ENCODE results near the gene KRT72.

KRT72 gene

DNA sequence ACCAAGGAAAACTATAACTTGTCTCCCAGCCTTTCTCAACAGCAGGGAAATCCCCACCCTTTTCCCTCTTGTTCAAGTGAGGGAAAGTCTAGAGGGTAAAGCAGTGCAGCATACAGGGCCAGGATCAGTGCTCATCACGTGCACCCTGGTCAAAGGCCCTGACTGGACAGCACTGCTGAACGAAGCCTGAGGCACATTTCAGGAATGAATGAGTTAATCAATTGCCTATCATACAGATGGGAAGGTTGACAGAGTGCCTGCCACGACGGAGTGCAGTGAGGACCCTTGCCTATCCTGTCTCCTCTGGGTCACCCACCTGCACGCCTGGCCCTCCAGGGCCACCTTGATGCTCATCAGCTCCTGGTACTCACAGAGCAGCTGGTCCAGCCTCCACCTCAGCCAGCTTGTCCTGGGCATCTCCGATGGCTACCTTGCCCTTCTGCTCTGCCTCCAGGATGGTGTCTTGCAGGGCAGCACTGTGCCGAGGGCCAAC lies 28.8 kb upstream of the KRT72 start:
- no peak for DNase-seq (ENCODE audit: low read depth in 2 of 2)

DNA sequence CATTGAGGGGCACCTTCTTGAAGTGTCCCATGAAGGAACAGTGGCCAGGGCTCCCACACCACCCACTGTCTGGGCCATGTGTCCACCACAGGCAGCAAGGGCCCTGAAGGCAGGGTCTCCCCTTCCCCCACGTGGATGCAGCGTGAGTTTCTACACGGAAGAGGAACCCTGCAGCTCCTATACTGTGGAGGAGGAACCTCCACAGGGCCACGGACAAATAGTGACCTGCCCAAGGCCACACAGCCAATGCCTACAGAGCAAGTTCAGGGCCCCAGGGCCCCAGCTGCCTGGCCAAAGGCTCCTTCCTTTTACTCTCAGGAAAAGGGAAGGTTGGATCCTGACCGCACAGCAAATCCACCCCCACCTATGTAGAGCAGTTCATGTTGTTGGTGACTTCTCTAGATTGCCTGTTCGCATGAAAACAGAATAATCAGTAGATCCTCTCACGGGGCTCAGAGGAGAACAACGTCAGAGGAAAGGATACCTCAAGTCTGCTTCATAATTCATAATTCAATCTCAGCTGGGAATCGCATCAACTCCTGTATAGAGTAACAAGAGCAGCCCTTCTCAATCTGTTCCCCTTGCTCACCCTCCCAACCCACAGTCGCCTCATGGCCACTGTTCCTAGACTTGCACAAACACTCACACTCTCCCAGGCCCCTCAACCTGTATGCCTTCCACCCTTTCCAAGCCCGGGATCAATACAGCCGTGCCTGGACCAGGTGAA lies 28.2 kb upstream of the KRT72 start:
- no peak for DNase-seq (ENCODE audit: low read depth in 2 of 2)

DNA sequence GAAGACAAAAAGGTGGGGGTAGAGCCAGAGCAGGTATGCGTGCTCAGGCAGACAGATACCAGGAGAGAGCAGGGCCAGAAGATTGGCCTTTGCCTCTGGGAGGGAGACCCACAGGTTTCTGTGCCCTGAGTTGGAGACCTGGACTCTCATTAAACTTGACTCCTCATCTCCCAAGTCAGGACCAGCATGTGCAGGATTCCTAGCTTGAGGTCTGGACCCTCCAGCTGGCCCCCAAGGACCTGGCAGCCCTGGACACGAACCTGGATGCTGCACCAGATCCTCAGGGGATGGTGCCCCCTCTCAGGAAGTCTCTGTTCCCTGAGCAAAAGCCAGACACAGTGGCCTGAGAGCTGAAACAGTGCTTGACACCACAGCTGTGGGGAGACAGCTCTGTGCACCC lies 27.6 kb upstream of the KRT72 start:
- no peak for DNase-seq (ENCODE audit: low read depth in 2 of 2)

DNA sequence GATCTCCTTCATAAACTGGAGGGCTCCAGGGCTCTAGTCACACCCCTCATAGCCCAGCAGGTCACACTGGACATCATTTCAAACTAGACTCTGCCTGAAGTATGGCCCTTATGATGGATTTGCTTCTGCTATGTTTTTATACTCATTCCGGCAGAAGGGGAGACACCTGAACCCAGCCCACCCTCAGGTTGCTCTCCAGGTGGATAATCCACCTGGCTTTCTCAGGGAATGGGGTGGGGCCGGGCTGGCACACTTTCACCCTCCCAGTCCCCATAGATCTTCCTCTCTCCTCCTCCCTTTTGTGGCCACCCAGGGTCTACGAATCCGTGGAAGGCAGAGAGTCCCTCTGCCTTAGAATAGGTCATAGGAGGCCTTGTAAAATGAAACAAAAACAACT lies 26.8 kb upstream of the KRT72 start:
- DNase-seq (ENCODE audit: low read depth in 2 of 2), result no peak

DNA sequence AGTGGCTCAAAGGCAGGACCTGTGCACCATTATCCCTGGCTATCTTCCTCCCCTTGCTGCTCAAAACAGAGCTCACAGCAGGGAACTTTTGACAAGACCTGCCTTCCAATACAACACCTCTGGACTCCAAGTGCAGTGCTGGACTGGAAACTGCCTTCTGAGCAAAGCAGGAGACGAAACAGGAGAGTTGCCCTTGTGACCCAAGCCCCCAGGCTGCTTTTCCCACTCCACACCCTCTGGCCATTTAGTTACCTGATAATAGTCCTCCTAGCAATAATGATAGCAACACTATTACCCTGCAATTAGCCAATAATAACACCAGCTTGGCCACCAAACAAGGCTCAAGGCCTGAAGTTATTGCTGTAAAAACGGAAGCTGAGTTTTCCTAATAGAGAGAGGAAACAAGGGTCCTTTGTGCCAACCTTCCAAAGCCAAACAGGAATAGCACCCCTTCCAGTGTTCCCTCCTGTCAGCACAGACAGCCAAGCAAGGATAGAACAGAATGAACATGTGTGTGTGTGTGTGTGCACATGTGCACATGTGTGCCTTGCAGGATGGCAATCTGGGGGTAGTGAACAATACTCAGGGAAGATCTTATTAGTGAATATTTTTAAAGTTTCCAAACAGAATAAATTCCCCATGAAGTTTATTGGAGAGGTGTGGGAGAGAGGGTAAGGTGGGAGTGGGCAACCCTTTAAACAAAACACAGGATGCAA lies 26.3 kb upstream of the KRT72 start:
- DNase-seq (ENCODE audit: low read depth in 2 of 2), result no peak

DNA sequence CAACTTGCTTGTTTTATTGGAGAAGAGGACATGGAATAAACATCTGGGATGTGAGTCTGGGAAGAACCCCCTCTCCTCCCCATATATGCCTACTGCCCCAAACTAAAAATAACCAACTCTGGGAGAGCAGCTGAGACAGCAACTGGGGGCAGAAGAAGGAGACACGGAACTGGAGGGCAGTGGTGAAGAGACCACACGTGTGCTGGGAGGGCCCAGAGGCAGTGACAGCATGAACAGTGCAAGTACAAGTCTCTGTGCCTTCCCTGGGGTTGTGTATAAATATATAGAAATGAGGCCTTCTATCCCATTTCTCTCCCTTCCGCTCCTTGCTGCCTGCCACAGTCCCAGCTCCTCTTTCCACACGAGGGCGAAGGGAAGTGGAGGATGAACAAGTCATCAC lies 21.1 kb upstream of the KRT72 start:
- no peak for DNase-seq (ENCODE audit: low read depth in 2 of 2)

DNA sequence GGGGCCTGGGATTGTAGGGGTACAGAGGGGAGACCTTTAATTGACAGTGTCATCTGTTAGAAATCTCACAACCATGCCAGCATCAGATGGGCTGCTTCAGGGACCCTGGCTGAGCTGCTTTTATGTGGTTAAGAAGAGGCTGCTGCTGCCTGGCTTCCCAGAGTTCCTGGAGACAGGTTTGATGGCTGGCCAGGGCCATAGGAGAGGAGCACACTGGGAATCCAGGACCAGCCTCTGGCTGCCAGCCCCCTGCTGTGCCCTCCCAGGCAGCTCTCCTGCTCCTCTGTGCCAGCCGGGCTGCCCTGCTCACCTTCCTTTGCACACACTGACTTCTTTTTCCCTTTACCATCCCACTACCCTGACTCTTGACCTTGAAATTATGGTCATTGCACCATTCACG lies 17.6 kb upstream of the KRT72 start:
- no peak for DNase-seq (ENCODE audit: low read depth in 2 of 2)

DNA sequence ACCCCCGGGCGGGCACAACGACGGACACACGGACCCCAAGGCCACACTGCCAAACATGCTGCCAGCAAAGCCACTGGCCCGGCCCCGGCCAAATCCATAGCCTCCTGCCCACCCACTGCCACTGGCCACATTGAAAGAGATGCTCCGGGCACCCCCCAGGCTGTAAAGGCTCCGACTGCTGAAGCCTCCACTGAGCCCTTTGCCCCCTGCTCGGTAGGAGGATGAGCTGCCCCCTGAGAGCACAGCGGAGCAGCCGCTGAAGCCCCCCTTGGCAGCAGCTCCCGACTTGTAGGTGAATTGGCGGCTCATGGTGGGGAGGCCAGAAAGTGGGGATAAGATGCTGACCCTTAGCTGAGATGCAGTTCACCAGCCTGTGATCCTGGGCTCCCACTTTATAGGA lies 17.0 kb upstream of the KRT72 start, which contains the start of gene KRT73:
TSS of gene KRT73 (minus strand) at position 344 of the 400 bp plus-strand sequence. CDS start at position 309, 35 bp downstream.
- DNase-seq (ENCODE audit: low read depth in 2 of 2), result no peak

DNA sequence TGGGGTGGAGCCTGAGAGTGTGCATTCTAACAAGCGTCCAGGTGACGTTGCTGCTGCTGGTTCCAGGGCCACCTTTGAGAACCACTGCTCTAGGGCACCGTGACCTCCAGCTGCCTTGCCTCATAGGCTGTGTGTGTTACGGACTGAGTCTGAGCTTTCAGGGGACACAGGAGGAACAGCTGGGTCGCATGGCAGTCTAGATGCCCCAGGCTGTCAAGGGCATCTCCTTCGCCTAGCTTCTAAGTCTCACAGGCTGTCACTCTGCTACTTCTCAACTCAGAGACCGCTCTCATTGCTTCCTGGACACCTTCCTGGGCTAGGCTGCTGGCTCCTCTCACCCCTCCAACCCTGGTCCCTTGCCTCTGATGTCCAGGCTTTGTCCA lies 16.1 kb upstream of the KRT72 start:
- DNase-seq (ENCODE audit: low read depth in 2 of 2), result no peak

DNA sequence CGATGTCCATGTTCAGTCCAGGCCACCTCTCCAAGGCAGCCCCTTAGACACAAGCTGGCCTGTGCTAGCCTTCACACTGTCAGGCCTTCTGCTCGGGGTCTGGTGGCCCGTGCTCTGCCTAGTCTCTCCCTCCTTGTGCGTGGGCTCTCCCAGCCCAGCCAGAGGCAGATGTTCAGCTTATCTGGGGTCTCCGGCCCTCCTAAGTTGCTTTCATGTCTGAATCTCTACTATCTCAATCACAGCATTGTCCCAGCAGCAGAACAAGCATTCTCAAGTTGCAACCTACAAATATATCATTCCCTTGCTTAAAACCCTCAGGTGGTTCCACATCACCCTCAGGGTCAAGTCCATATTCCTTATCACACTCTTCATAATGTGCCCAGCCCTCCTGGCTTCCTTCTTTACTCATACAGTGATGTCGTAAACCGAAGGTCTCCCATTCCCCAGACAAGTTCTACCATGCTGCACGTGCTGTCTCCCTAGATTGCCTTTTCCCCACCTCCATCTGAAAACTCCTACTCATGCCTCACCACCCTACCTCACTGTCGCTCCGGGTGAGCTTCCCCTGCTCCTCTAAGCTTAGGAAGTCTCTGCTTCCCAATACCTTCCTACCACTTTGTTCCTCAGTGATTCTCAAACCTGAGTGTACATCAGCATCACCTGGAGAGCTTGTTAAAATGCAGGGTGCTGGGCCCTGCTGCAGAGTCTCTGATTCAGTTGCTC lies 15.6 kb upstream of the KRT72 start:
- no peak for DNase-seq (ENCODE audit: low read depth in 2 of 2)

DNA sequence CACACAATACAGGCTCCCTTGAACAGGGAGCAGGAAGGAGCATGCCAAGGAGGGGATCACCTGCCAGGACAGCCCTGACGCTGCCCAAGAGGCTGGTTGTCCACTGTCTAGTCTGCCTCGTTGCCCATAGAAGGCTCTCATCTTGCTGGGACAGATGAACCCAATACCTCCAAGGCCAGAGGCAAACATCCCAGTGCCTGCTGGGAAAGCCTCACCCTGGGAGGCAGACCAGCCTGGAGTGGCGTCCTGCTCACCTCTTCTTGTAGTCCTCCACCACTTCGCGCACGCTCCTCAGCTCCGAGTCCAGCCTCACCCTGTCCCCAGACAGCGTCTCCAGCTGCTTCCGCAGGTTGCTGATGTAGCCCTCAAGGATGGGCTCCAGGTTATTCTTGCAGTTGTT lies 14.6 kb upstream of the KRT72 start:
- no peak for DNase-seq (ENCODE audit: low read depth in 2 of 2)

DNA sequence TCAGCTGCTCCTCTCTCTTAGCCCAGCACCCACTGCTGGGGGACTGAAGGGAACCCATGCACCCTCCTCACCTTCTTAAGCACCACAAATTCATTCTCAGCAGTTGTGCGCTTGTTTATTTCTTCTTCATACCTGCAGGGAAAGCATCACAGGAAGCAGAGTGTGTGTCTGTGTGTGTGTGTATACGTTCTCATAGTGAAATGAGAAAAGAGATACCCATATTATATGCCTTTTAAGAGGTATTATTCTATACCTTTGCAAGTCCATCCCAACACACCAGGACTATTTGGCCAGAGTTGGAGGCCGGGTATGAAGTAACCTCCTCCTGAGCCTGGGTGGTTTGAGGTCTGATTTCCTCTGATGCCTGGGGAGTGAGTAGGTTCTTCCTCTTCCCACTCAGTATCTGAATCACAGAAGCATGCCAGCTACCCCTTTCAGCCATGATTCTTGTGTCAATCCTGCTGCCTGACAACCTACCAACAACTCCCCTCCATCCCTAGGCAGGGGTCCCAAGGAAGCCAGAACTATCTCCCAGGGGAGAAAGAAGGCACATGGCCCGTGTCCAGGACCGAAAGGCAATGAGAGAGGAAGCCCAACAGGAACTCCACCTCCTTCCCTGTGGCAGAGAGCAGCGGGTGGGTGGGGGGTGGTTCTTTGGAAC lies 14.1 kb upstream of the KRT72 start:
- DNase-seq (ENCODE audit: low read depth in 2 of 2), result no peak

DNA sequence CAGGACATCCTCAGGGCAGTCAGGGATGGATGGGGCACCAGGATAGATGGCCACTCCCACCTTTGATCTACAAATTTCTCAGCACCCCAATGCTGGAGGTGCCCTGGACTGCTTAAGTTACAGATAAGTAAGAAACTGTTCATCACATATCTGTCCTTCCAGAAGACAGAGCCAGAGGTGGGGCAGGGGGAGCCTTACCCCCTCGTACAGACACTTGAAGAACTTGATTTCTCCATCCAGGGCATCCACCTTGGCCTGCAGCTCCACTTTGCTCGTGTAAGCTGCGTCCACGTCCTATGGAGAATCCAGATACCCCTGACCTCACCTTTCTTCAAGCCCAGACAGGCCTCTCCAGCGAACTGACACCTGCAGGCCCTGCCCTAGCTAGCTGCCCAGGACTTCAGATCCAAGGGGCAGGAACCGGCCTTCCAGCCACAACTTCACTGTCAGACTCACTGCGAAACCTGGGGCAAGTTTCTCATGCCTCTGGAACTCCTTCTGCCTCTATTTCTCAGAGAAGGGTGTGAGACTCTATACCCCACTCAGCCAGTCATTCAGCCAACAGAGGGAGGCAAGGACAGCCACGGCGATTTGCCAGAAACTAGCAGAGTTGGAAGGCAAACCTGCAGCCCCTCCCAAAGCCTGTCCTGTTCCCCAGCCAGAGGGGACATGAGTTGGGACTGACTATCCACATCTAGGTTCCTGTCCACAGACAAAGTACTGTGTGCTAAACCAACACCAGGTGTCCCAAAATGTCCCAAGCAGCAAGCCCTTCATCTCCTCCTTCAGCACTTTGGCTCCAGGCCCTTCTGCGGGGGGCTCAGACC lies 13.3 kb upstream of the KRT72 start:
- DNase-seq (ENCODE audit: low read depth in 2 of 2), result no peak

DNA sequence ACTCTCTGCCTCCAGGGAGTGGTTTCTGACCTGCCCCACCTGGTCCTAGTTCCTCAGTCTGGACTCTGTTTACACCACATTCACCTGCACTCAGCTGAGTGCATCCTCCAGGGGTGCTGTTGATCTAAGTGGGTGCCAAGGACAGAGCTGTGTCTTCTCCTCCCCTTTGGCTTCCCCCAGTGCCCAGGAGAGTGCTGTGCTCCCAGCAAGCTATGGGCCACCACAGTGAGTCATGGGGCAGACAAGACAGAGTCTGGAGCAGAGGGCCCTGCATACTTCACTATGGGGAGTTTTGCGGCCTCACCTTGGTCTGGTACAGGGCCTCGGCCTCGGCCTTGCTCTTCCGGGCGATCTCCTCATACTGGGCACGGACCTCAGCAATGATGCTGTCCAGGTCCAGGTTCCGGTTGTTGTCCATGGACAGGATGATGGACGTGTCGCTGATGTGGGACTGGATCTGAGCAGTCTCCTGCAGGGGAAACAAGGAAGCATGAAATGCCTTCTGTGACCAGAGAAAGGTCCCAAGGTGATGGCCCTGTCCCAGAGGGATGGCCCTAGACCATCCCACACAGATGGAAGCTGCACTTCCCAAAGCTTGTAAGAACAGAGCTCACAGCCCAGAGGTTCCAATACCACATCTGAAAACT lies 12.2 kb upstream of the KRT72 start:
- DNase-seq (ENCODE audit: low read depth in 2 of 2), result no peak

DNA sequence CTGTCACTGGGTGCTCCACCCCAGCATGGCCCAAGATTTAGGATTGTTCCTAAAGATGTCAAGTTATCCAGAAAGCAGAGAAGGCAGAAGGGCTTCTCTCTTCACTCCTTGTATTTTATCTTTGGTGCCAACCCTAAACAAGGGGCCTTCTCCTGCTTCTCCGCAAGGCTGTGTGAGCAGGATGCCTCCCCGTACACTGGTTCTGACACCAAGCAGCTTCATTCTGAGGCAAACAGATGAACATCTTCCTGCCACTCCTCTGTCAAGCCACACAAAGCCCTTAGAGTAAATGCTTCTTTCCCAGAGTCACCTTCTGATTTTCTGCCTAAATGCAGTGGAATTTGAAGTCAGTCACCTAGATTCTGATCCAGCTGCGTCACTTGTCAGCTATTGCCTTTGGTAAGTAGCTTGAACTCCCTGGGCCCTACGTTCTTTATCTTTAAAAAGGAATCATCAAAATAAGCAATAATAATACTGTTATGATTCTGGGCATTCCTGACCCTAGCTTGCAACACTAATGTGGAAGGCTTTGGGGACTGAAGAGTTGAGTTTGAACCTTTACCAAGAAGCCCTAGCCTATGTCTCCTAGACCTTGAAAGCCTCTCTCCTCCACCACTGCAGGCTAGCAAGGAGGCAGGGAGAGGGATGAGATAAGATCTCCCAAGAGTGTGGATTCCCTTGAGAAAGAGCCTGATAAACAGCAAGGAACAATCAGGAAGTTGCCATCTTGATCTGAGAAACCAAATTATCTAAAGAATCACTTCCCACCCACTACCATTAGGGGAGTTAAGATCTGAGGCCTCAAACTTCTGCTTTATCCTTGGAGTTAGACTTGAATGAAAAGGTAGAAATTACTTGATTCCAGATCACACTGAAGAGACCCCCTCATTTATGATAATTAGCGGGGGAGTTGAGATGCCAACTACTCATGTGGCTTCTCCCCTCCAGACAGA lies 11.4 kb upstream of the KRT72 start:
- DNase-seq (ENCODE audit: low read depth in 2 of 2), result no peak

DNA sequence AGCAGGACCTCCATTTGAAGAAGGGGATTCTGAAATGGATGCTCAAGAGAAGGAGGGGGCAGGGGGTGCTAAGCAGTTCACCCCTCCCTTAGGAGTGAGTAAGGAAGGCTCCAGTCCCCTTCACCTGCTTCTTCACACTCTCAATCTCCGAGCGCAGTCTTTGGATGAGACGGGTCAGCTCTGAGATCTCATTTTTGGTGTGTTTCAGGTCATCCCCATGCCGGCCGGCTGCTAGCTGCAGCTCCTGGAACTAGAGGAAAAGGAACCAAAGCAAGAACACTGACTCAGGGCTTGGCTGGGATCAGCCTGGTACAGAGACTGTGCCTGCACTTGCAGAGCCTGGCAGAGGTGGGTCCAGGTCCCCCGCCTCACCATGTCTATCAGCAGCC lies 9.8 kb upstream of the KRT72 start:
- no peak for DNase-seq (ENCODE audit: low read depth in 2 of 2)

DNA sequence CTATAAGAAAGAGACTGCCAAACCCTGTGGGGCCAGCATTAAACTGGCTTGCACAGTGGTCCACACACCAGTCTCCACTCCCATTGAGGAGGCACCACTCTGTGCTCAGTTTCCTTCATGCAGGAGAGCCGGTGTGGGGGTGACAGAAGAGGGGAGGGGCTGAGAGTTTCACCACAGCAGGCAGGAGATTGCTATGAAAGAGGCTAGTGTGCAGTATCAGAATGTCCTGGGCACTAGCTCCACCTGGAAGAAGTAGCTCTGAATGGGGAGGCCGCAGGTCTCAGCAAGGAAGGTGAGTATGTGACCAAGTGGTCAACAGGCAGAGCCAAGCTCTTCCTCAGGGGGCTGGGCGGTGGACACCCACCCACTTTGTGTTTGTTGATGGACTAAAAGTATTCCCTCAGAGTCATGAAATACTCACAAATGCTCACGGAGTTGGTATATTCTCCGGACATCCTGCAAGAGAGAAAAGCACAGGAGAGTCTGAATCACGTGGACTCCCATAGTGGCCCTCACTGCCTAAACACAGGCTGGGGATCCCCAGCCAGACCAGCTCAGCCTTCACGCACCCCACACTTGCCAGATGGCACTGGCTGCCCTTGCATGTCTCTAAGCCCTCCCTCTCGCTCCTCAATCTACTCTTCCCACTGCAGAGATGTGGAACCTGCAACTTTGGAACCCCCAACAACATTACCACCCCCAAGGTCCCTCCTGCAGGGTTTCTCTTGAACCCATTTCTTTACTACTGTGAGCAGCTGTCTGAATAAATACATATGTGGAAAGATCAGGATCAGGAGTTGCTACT lies 7.8 kb upstream of the KRT72 start:
- no peak for DNase-seq (ENCODE audit: low read depth in 2 of 2)

DNA sequence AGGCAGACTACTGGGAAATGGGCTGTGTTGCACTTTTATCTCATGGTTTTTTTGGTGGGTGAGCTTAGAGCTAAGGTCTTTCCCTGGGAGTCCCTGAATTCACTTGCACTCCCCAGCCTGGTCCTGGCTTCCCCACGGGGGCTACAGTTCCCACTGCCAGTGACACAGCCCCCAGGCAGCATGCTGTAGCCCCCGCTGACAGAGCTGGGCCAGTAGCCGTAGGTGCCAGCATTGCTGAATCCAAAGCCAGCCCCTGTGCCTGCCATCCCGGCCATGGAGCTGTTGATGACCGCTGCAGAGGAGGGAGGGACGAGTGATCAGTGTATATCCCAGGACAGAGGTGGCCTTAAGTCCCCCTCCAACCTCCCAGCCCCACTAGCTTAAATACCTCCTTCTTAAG lies 6.9 kb upstream of the KRT72 start:
- no peak for DNase-seq (ENCODE audit: low read depth in 2 of 2)

DNA sequence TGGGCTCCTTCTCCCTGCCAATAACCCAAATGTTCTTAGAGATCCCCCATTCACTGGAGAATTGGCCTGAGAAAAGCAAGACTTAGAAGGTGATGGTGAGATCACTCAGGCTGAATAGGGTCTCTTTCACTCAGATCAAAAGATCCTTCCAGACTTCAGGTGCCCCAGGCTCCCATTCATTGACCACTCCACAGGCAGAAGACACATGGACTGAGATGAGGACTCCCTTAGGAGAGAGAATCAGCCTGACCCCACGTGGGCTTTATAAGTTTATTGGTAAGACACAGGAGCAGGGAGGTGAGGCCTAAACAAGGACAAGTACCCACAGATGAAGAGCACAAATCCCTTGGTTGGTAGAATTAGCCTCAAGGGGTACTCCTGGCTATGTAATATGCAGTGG lies 6.1 kb upstream of the KRT72 start:
- DNase-seq (ENCODE audit: low read depth in 2 of 2), result no peak

Measured in fibroblast of skin of left biceps (primary cell).